Mesendoderm (in vitro differentiated cells): ENCODE data around the gene EPS15. TPM values are rescaled to one million over a fixed set of nuclear protein-coding genes. Genes with fewer than 3 reads are reported as not detected.

ENCODE experiments used
- DNase-seq: peaks from one replicate; pipeline ENCODE4 v3.0.0; 2013
- H2AK5ac ChIP-seq: 2 replicates; pipeline ENCODE4 v1.6.1; 2013; ENCODE audit warnings: low read length, inconsistent platforms
- H2BK120ac ChIP-seq: 2 replicates; pipeline ENCODE4 v1.6.1; 2013; ENCODE audit warnings: low read depth, mild to moderate bottlenecking, low read length, moderate library complexity, mixed read lengths
- H2BK15ac ChIP-seq: replicated peaks from 2 replicates; pipeline ENCODE4 v1.6.1; 2013; ENCODE audit warnings: low read depth, mild to moderate bottlenecking, moderate library complexity
- H2BK5ac ChIP-seq: 2 replicates; pipeline ENCODE4 v1.6.1; 2013; ENCODE audit warnings: low read length, inconsistent platforms
- H3K18ac ChIP-seq: 2 replicates; pipeline ENCODE4 v1.6.1; 2013; ENCODE audit warnings: mild to moderate bottlenecking, low read length, mixed read lengths
- H3K23ac ChIP-seq: one replicate; pipeline ENCODE4 v1.6.1; 2013; ENCODE audit warnings: low read length
- H3K27ac ChIP-seq: 2 replicates; pipeline ENCODE4 v1.5.1; 2013; ENCODE audit warnings: low read depth, mild to moderate bottlenecking, inconsistent platforms, low read length, moderate library complexity
- H3K27me3 ChIP-seq: 2 replicates; pipeline ENCODE4 v1.6.1; 2013; ENCODE audit warnings: low read length, control low read depth, mild to moderate bottlenecking, inconsistent platforms; ENCODE audit not compliant: insufficient read depth, poor library complexity
- H3K36me3 ChIP-seq: 2 replicates; pipeline ENCODE4 v1.6.1; 2013; ENCODE audit warnings: low read length, inconsistent platforms; ENCODE audit not compliant: control insufficient read depth, insufficient read depth
- H3K4ac ChIP-seq: one replicate; pipeline ENCODE4 v1.6.1; 2013; ENCODE audit warnings: low read depth, mild to moderate bottlenecking, low read length, moderate library complexity
- H3K4me1 ChIP-seq: 2 replicates; pipeline ENCODE4 v1.6.1; 2013; ENCODE audit warnings: low read depth, low read length, inconsistent platforms; ENCODE audit not compliant: control insufficient read depth
- H3K4me2 ChIP-seq: 2 replicates; pipeline ENCODE4 v1.6.1; 2013; ENCODE audit warnings: low read length
- H3K4me3 ChIP-seq: 2 replicates; pipeline ENCODE4 v1.5.1; 2013; ENCODE audit warnings: mild to moderate bottlenecking, low read length
- H3K56ac ChIP-seq: one replicate; pipeline ENCODE4 v1.6.1; 2013; ENCODE audit warnings: low read length
- H3K79me1 ChIP-seq: 2 replicates; pipeline ENCODE4 v1.6.1; 2013; ENCODE audit warnings: low read length, inconsistent platforms
- H3K79me2 ChIP-seq: 2 replicates; pipeline ENCODE4 v1.6.1; 2013; ENCODE audit warnings: mild to moderate bottlenecking, low read length; ENCODE audit not compliant: control insufficient read depth, insufficient read depth
- H3K9ac ChIP-seq: 2 replicates; pipeline ENCODE4 v1.6.1; 2013; ENCODE audit warnings: low read length, inconsistent platforms
- H4K5ac ChIP-seq: one replicate; pipeline ENCODE4 v1.6.1; 2013; ENCODE audit warnings: low read length
- H4K8ac ChIP-seq: one replicate; pipeline ENCODE4 v1.6.1; 2013; ENCODE audit warnings: low read depth, mild to moderate bottlenecking, control low read depth, low read length, moderate library complexity
- WGBS: extraction: QIAGEN DNeasy Blood & Tissue Kit; methylation state at CpG from one replicate; pipeline ENCODE4 v1.1.7; 2013; ENCODE audit warnings: low lambda C conversion rate, missing lambda C conversion rate; ENCODE audit not compliant: insufficient coverage; ENCODE audit errors: extremely low coverage; 5-methylcytosine and 5-hydroxymethylcytosine counted together
- polyA plus RNA-seq, 2 experiments: library from polyadenylated mRNA; stranded (reverse); fragments of 200-250 nt; gene quantifications; one replicate each; pipeline ENCODE4 v1.2.3, GENCODE V29; 2013

EPS15 gene
- polyA plus RNA-seq (2013, experiment 1 of 2), result 28.0 TPM
- 29.8 TPM for polyA plus RNA-seq (2013, experiment 2 of 2)

DNA sequence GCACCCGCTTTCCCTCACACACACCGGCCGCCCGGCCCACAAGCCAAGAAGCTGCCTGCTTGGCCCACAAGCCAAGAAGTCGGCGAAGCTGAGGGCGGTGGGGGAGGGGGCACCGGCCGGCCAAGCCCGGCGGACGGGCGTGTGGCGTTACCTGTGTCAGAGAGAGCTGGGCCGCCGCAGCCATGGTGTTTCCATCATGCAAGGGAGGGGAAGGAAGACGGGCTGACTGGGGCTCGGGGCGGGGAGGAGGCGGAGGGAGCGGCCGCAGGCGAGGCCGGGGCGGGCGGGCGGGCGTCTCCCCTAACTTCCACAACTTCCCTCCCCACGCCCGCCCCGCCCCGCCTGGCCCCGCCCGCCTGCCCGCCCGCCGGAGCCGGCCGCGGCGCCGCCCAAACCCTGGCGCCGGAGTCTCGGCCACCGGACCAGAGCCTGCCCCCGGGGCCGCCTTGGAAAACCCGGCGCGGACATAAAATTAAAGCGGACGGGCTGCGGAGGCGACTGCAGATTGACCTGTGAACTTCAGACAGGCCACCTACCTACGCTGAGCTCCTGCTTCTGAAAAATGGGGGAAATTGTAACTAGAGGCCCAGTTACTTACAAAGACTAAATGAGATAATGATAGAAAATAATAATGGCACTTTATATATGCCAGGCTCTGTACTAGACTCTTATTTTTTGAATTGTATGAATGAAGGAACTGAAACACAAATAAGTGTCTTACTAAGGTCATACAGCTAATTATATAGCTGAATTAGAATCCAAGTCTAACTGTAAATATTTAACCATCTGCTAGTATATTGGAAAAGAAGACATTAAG lies at the start of gene EPS15:
Gene EPS15, minus strand, starts transcription at position 219 of the 817 bp plus-strand sequence. Its CDS starts 35 bp downstream, at position 184.
- peaks cover 3% of the 10 kb centered on the region for H3K4me1 ChIP-seq
- H3K18ac ChIP-seq, result peak within 1 kb of the TSS; percentile 55
- no peak within 1 kb of the TSS for H2BK120ac ChIP-seq
- peak within 1 kb of the TSS; percentile 87 for H3K9ac ChIP-seq
- H4K8ac ChIP-seq, result no peak within 1 kb of the TSS
- peak within 1 kb of the TSS; percentile 53 for H3K4me3 ChIP-seq
- H3K4me2 ChIP-seq, result peak within 1 kb of the TSS; percentile 99
- H3K4ac ChIP-seq, result peak within 1 kb of the TSS; percentile 73
- peak within 1 kb of the TSS; percentile 86 for H3K56ac ChIP-seq
- DNase-seq, result peak; percentile 89
- no peaks in the 10 kb centered on the region for H3K27me3 ChIP-seq
- peaks cover 7% of the 10 kb centered on the region for H3K79me1 ChIP-seq
- no peak within 1 kb of the TSS for H2BK15ac ChIP-seq
- no peak within 1 kb of the TSS for H2AK5ac ChIP-seq
- H4K5ac ChIP-seq, result no peak within 1 kb of the TSS
- H3K27ac ChIP-seq, result peak within 1 kb of the TSS; percentile 90
- H3K36me3 ChIP-seq, result no peaks in the 10 kb centered on the region
- no peak within 1 kb of the TSS for H3K23ac ChIP-seq
- H3K79me2 ChIP-seq, result peaks cover 18% of the 10 kb centered on the region
- peak within 1 kb of the TSS; percentile 17 for H2BK5ac ChIP-seq
- no CpG with 5 or more reads among the region's 56 CpGs for WGBS

DNA sequence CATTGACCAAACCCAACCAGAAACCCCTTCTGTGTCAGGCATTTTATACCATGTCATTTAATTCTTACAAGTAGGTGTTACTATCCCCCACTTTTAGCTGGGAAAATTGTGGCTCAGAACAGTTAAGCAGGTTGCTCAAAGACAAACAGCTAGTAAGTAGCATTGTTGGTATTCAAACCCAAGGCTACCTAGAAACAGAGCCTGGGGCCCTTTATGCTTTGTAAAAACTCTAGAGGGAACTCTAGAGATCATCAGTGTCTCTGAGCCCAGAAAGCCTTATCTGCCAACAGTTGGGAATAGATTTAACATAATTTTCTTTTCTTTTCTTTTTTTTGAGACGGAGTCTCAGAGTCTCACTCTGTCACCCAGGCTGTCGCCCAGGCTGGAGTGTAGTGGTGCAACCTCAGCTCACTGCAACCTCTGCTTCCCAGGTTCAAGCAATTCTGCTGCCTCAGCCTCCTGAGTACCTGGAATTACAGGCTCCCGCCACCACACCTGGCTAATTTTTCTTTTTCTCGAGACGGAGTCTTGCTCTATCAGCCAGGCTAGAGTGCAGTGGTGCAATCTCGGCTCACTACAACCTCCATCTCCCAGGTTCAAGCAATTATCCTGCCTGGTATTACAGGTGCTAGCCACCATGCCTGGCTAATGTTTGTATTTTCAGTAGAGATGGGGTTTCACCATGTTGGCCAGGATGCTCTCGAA lies 49.3 kb upstream of the EPS15 start:
- H4K8ac ChIP-seq, result no peak overlapping the region
- DNase-seq, result peak; percentile 57
- H3K4me3 ChIP-seq, result no peak overlapping the region
- H3K79me1 ChIP-seq, result no peaks in the 10 kb centered on the region
- no peak overlapping the region for H2AK5ac ChIP-seq
- H2BK120ac ChIP-seq, result peak overlapping the region; percentile 10
- H3K4ac ChIP-seq, result peak overlapping the region; percentile 46
- no peaks in the 10 kb centered on the region for H3K79me2 ChIP-seq
- no peak overlapping the region for H4K5ac ChIP-seq
- no peak overlapping the region for H3K23ac ChIP-seq
- H3K27ac ChIP-seq, result no peak overlapping the region
- H3K4me2 ChIP-seq, result no peak overlapping the region
- peaks cover 2% of the 10 kb centered on the region for H3K4me1 ChIP-seq
- no peak overlapping the region for H3K56ac ChIP-seq
- no peak overlapping the region for H3K9ac ChIP-seq
- H2BK15ac ChIP-seq, result no peak overlapping the region
- no peaks in the 10 kb centered on the region for H3K27me3 ChIP-seq
- no peak overlapping the region for H3K18ac ChIP-seq
- no peaks in the 10 kb centered on the region for H3K36me3 ChIP-seq
- WGBS, result no CpG with 5 or more reads among the region's 7 CpGs
- H2BK5ac ChIP-seq, result no peak overlapping the region

DNA sequence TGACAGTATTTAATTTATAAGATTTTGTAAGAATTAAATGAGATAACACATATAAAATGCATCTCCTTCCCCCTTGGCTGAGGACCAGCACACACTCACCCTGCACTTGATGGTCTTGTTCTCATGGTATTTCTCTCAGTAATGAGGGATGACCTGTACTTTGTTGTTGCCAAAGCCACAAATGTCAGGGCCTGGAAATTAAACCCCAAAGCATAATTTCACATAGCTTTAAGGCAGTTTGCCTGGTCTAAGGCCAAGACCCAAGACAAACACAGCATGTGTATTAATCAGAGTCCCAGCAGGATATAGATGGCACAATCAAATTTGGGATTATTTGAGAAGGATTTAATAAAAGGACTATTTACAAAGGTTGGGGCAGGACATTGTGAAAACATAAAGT lies 48.6 kb upstream of the EPS15 start:
- Histone ChIP-seq H3K4me3 (no peak overlapping the region), H3K4me1 (peaks cover 2% of the 10 kb centered on the region), H3K23ac (no peak overlapping the region), H3K4ac (no peak overlapping the region), H3K79me1 (no peaks in the 10 kb centered on the region), H3K9ac (no peak overlapping the region), H4K8ac (no peak overlapping the region), H3K18ac (no peak overlapping the region), H2BK15ac (no peak overlapping the region), H2AK5ac (no peak overlapping the region), H3K79me2 (no peaks in the 10 kb centered on the region), H3K27ac (no peak overlapping the region), H3K27me3 (no peaks in the 10 kb centered on the region), H3K4me2 (no peak overlapping the region), H4K5ac (no peak overlapping the region), H3K36me3 (no peaks in the 10 kb centered on the region), H3K56ac (no peak overlapping the region), H2BK120ac (no peak overlapping the region), H2BK5ac (no peak overlapping the region)
- DNase-seq, result no peak

DNA sequence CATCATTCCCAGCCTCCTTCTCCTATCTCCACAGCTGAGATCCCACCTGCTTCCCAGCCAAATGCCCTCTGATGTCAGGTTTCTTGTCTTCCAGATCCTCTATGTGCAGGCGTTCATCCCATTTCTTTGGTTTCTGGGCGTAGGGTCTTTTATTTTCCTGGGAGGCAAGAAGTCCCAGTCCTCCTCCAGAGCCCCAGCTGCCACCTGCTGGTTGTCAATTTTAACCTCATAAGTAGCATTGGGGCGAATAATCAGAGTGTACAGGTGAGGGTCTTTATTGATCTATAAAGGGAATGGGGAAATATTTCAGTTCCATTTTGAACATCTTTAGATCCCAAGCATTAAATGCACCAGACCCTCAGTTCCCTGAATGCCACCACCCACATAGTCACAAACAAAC lies 47.2 kb upstream of the EPS15 start:
- Histone ChIP-seq H3K79me2 (no peaks in the 10 kb centered on the region), H3K27me3 (no peaks in the 10 kb centered on the region), H3K4me3 (no peak overlapping the region), H3K18ac (no peak overlapping the region), H3K4ac (no peak overlapping the region), H4K5ac (no peak overlapping the region), H2BK15ac (no peak overlapping the region), H3K23ac (no peak overlapping the region), H3K4me1 (peaks cover 2% of the 10 kb centered on the region), H2AK5ac (no peak overlapping the region), H3K4me2 (no peak overlapping the region), H3K36me3 (no peaks in the 10 kb centered on the region), H4K8ac (no peak overlapping the region), H3K27ac (no peak overlapping the region), H3K79me1 (no peaks in the 10 kb centered on the region), H2BK120ac (no peak overlapping the region), H3K9ac (no peak overlapping the region), H3K56ac (no peak overlapping the region), H2BK5ac (no peak overlapping the region)
- WGBS, result no CpG with 5 or more reads among the region's 3 CpGs
- no peak for DNase-seq

DNA sequence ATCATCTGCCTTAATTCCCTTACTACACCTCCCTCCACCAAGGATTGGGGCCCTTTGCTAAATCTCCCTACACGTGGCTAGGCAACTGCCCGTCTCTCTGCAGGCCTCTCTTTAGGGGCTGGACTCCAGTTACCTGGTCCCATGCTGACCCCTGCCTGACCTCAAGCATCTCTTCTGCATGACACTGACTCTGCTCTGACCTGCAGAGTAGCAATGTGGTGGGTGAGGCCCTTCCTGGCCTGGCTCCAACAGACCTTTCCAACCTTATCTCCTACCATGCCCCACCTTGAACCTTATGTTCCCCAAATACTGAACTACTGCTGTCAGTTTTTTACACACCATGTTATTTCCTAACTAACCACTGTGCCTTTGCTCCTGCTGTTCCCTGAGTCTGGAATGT lies 45.9 kb upstream of the EPS15 start:
- Histone ChIP-seq H2AK5ac (no peak overlapping the region), H3K4ac (no peak overlapping the region), H3K56ac (no peak overlapping the region), H3K27me3 (no peaks in the 10 kb centered on the region), H3K4me1 (peaks cover 2% of the 10 kb centered on the region), H3K36me3 (no peaks in the 10 kb centered on the region), H2BK5ac (no peak overlapping the region), H3K18ac (no peak overlapping the region), H3K79me1 (no peaks in the 10 kb centered on the region), H3K27ac (no peak overlapping the region), H2BK120ac (no peak overlapping the region), H3K4me3 (no peak overlapping the region), H3K23ac (no peak overlapping the region), H3K4me2 (no peak overlapping the region), H3K79me2 (no peaks in the 10 kb centered on the region), H3K9ac (no peak overlapping the region), H4K8ac (no peak overlapping the region), H4K5ac (no peak overlapping the region), H2BK15ac (no peak overlapping the region)
- no CpG with 5 or more reads among the region's 2 CpGs for WGBS
- DNase-seq, result no peak
